ENCODE data around the gene TOLLIP. TPM values are rescaled to one million over a fixed set of nuclear protein-coding genes. Genes with fewer than 3 reads are reported as not detected.
A peak's percentile ranks its signal among the peaks of the same experiment; 100 is the strongest.

Gene TOLLIP
- total and polyA plus RNA-seq, 2 of the 8 experiments (the other 6 are each of a cell fraction or from before 2014, with no cell fraction given) = 23.7 to 34.7 TPM

DNA sequence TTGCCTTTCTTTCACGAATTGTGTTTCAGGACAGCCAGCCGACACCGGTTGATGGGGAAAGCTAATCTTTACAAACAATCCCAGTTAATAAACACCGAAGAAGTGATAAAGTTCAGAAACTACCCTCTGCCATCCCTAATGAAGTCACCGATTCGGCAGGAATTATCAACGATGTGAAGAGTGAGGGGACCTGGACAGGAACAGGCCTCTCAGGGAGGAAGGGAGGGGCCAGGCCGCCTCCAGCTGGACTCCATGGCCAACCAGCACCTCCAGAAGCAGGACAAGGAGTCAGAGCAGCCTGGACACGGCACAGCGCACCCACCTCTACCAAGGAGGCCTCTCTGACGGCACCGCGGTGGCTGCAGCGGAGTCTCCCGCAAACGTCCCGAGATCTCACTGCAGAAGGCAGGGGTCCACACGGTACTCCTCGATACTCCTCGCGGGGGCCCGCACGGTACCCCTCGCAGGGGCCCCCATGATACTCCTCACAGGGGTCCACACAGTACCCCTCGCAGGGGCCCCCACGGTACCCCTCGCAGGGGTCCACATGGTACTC, 3.9 kb downstream of the TOLLIP start:
- H3K79me1 ChIP-seq (ENCODE audit: low read depth, low read length) = peaks cover 15% of the 10 kb centered on the region
- no peak overlapping the region for H2BK12ac ChIP-seq (ENCODE audit: low read depth, low read length)
- H4K91ac ChIP-seq (replicated peaks; ENCODE audit: insufficient read length, low read length) = no peak overlapping the region
- no peak for FAIRE-seq
- H3K4me3 ChIP-seq (ENCODE audit: extremely low read depth in 1 of 4, insufficient read depth in 2 of 4, low read depth in 3 of 4, low read length in 4 of 4) = no peak overlapping the region
- H4K8ac ChIP-seq (ENCODE audit: extremely low read depth, insufficient read depth, low read length) = no peak overlapping the region
- no peak overlapping the region for H3K4me2 ChIP-seq (ENCODE audit: insufficient read depth in 1 of 2, low read depth in 2 of 2, low read length in 2 of 2)
- H3K4ac ChIP-seq (replicated peaks; ENCODE audit: insufficient read length, low read depth, low read length) = no peak overlapping the region
- H3K23me2 ChIP-seq (ENCODE audit: low read depth, low read length) = peaks cover 4% of the 10 kb centered on the region; the same call in 1 of the 2 replicates
- H4K5ac ChIP-seq (ENCODE audit: insufficient read length, low read depth, low read length) = no peak overlapping the region
- DNase-seq (ENCODE audit: low read depth in 1 of 2, low spot score in 2 of 2) = peak in 1 of 2 experiments; percentile 36
- ChIA-PET CTCF (ENCODE audit: partially characterized antibody) (interaction anchor here (1.3 kb wide), 1 partner anchor 46 kb away, joined by 3 read pairs; no protein-coding TSS in a partner anchor), POLR2A (ENCODE audit: partially characterized antibody) (no interaction called here)
- no peak overlapping the region for H2BK5ac ChIP-seq (ENCODE audit: low read depth, low read length)
- H3K23ac ChIP-seq (ENCODE audit: insufficient read length) = no peak overlapping the region
- H3K79me2 ChIP-seq (ENCODE audit: control insufficient read depth in 1 of 2, insufficient read depth in 2 of 2, low read length in 2 of 2) = peaks cover 3 to 60% of the 10 kb centered on the region in 2 experiments; a peak in 3 of 4 replicates
- WGBS, 2 experiments (ENCODE audit: extremely low coverage in 1 of 2, insufficient coverage in 1 of 2, insufficient read length in 1 of 2, insufficient replicate concordance in 2 of 2, low coverage in 1 of 2, low lambda C conversion rate in 2 of 2, missing lambda C conversion rate in 1 of 2) = 93% methylated on average over 26 of the region's 27 CpGs; no CpG with 5 or more reads in 1 of the 2 experiments
- no peaks in the 10 kb centered on the region for H3K36me3 ChIP-seq (ENCODE audit: control insufficient read depth in 2 of 4, insufficient read depth in 4 of 4, low read length in 3 of 4)
- H2AK5ac ChIP-seq (ENCODE audit: low read depth, low read length) = no peak overlapping the region
- H2BK20ac ChIP-seq (ENCODE audit: low read length) = no peak overlapping the region
- H4K20me1 ChIP-seq (replicated peaks in 1 of 2; ENCODE audit: control insufficient read depth in 1 of 2, insufficient read depth in 2 of 2, low read length in 2 of 2) = peaks cover 10 to 21% of the 10 kb centered on the region in 2 experiments
- no peak overlapping the region for H3K27ac ChIP-seq (ENCODE audit: low read depth, low read length)
- H2BK120ac ChIP-seq (replicated peaks; ENCODE audit: low read depth, low read length) = no peak overlapping the region
- H3K18ac ChIP-seq (ENCODE audit: extremely low read depth, low read length) = no peak overlapping the region
- peaks cover 0 to 9% (median 3%) of the 10 kb centered on the region in 4 experiments; a peak in 4 of 7 replicates for H3K4me1 ChIP-seq (replicated peaks in 1 of 4; ENCODE audit: control insufficient read depth in 3 of 4, insufficient read depth in 4 of 4, low read length in 3 of 4)
- no peak overlapping the region for H3K9ac ChIP-seq (replicated peaks in 1 of 4; ENCODE audit: extremely low read depth in 1 of 4, low read depth in 3 of 4, low read length in 3 of 4)
- H3K9me3 ChIP-seq (ENCODE audit: insufficient read depth in 2 of 2, low read depth in 1 of 2, low read length in 1 of 2) = no peaks in the 10 kb centered on the region
- H2BK15ac ChIP-seq (ENCODE audit: low read length) = no peak overlapping the region
- H2AFZ ChIP-seq (ENCODE audit: low read length) = no peak overlapping the region
- no peak overlapping the region for H3K14ac ChIP-seq (ENCODE audit: insufficient read length)
- TF ChIP-seq CBX5 (IDR thresholded peaks at IDR 0.05; ENCODE audit: low read depth, low read length) (no peak), KDM1A (IDR thresholded peaks at IDR 0.05; ENCODE audit: borderline replicate concordance, low read length) (no peak), RFX5 (IDR thresholded peaks at IDR 0.05; ENCODE audit: borderline replicate concordance, low read depth, low read length) (no peak), CHD2 (IDR thresholded peaks at IDR 0.05; ENCODE audit: low read length) (no peak), TBP (IDR thresholded peaks at IDR 0.05; ENCODE audit: low read depth, low read length) (no peak), SP2 (IDR thresholded peaks at IDR 0.05; ENCODE audit: low read length) (no peak), BCL11A (IDR thresholded peaks at IDR 0.05; ENCODE audit: low read depth in 2 of 2, low read length in 2 of 2) (no peak)
- TF ChIP-seq, protein P1, sequence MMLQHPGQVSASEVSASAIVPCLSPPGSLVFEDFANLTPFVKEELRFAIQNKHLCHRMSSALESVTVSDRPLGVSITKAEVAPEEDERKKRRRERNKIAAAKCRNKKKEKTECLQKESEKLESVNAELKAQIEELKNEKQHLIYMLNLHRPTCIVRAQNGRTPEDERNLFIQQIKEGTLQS (IDR thresholded peaks at IDR 0.05; ENCODE audit: insufficient read depth, low read depth, low read length) = no peak
- TF ChIP-seq, protein P2, sequence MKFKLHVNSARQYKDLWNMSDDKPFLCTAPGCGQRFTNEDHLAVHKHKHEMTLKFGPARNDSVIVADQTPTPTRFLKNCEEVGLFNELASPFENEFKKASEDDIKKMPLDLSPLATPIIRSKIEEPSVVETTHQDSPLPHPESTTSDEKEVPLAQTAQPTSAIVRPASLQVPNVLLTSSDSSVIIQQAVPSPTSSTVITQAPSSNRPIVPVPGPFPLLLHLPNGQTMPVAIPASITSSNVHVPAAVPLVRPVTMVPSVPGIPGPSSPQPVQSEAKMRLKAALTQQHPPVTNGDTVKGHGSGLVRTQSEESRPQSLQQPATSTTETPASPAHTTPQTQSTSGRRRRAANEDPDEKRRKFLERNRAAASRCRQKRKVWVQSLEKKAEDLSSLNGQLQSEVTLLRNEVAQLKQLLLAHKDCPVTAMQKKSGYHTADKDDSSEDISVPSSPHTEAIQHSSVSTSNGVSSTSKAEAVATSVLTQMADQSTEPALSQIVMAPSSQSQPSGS (IDR thresholded peaks at IDR 0.05; ENCODE audit: low read length) = no peak
- H3K27me3 ChIP-seq (replicated peaks in 1 of 4; ENCODE audit: control insufficient read depth in 3 of 4, extremely low read depth in 1 of 4, insufficient read depth in 3 of 4, low read length in 3 of 4) = no peaks in the 10 kb centered on the region
- no peak overlapping the region for H3K56ac ChIP-seq (replicated peaks; ENCODE audit: insufficient read length, low read depth, low read length)
